Measurements from ENCODE around the gene RCSD1. TPM values are rescaled to one million over a fixed set of nuclear protein-coding genes. Genes with fewer than 3 reads are reported as not detected.

The RCSD1 gene
- total and polyA plus RNA-seq, 7 donors, result 3.9 to 34.2 (median 13.7) TPM

DNA sequence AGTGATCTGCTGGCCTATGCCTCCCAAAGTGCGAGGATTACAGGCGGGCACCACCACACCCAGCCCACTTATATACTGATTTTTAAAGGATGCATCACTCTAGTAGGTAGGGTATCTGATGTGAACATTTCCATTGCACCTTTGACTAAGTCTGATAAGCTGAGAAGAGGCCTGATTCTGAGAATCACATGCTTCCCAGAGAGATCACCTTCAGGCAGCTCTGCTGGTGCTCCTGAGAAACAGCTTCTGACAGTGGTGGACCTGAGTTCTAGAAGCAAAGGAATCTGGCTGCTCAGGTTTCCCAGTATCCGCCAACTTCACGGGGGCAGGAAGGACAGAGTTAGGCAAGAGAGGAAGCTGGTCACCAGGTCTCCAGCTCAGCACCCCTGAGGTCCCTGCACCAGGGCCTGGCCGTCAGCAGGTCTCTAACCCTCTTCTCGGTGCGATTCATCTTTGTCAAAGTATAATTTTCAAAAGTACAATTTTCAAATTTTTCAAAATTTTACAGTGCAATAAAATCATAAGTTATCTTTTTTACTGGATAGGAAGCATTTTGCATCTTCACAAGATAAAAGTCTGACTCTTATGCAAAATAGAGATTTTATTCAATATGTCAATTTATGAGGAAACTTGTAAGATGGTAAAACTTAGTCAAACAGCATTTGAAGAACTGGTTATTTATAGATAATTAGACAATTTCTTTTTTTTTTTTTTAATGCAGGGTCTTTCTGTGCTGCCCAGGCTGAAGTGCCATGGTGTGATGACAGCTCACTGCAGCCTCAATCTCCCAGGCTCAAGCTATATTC lies 65.9 kb downstream of the RCSD1 start:
- TF ChIP-seq, protein P1, sequence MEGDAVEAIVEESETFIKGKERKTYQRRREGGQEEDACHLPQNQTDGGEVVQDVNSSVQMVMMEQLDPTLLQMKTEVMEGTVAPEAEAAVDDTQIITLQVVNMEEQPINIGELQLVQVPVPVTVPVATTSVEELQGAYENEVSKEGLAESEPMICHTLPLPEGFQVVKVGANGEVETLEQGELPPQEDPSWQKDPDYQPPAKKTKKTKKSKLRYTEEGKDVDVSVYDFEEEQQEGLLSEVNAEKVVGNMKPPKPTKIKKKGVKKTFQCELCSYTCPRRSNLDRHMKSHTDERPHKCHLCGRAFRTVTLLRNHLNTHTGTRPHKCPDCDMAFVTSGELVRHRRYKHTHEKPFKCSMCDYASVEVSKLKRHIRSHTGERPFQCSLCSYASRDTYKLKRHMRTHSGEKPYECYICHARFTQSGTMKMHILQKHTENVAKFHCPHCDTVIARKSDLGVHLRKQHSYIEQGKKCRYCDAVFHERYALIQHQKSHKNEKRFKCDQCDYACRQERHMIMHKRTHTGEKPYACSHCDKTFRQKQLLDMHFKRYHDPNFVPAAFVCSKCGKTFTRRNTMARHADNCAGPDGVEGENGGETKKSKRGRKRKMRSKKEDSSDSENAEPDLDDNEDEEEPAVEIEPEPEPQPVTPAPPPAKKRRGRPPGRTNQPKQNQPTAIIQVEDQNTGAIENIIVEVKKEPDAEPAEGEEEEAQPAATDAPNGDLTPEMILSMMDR (IDR thresholded peaks at IDR 0.05), result no peak
- peak; percentile 31 to 46 (median 44) for ATAC-seq
- Histone ChIP-seq H3K4me3 (no peak overlapping the region), H3K9me3 (no peaks in the 10 kb centered on the region), H3K36me3 (ENCODE audit: insufficient read depth in 1 of 2, low read depth in 1 of 2) (peaks cover 0 to 43% of the 10 kb centered on the region in 2 donors), H3K27ac (peak overlapping the region; percentile 42), H3K4me1 (peaks cover 37% of the 10 kb centered on the region), H3K27me3 (ENCODE audit: insufficient read depth in 3 of 3, low read length in 2 of 3) (no peaks in the 10 kb centered on the region)
- intact Hi-C loops (cut with DNase I), result no loop called here
- no peak for DNase-seq
- WGBS, 3 donors, result 65 to 75% (median 65%) methylated on average over 7 of the region's 7 CpGs

DNA sequence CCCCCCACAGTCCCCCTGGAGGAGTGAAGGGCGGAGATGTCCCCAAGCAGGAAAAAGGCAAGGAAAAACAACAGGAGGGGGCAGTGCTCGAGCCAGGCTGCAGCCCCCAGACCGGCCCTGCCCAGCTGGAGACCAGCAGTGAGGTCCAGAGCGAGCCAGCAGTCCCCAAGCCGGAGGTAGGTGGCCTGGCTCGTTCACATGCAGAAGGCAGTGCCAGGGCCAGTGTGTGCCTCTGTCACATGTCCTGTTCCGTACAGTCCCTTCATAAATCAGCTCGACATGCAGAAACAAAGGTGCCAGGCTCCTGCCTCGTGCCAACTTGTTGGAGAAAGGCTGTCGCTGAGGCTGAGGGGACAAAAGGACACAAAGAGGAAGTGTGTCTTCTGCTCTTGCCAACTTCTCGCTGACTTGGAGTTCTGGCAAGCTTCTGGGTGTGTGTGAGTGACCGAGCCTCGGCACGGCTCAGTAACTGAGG lies 67.7 kb downstream of the RCSD1 start:
- DNase-seq, result peak; percentile 73 to 93
- Histone ChIP-seq H3K9me3 (no peaks in the 10 kb centered on the region), H3K4me3 (peak overlapping the region; percentile 21), H3K27ac (peak overlapping the region; percentile 71), H3K27me3 (ENCODE audit: insufficient read depth in 3 of 3, low read length in 2 of 3) (no peaks in the 10 kb centered on the region), H3K4me1 (peaks cover 37% of the 10 kb centered on the region), H3K36me3 (ENCODE audit: insufficient read depth in 1 of 2, low read depth in 1 of 2) (peaks cover 0 to 44% of the 10 kb centered on the region in 2 donors)
- TF ChIP-seq, protein P1 (IDR thresholded peaks at IDR 0.05), result no peak
- ATAC-seq, result peak; percentile 90 to 94 (median 94)
- intact Hi-C loops (cut with DNase I), result no loop called here
- 14 to 20% (median 19%) methylated on average over 14 of the region's 14 CpGs for WGBS, 3 donors

DNA sequence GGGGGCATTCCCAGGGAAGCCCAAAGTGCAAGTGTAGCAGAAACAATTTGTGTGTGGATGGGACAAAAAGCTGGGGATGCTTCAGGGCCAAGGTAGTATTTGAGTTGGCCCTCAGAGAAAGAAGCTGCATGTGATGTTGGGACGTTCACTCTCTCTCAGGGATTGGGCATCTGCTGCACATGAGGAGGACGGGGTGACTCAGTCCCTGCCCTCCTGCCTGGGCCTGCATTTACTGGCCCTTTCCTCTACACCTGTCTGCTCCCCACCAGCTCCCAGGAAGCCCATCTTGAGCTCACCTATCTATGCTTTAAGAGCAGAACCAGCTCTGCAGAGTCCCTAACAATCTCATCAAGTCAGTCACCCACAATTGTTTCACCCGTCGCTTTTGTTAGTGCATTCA lies 68.3 kb downstream of the RCSD1 start:
- DNase-seq (no peak), ATAC-seq (no peak)
- H3K4me3 ChIP-seq, result peak overlapping the region; percentile 21
- WGBS, 3 donors, result 70 to 89% (median 73%) methylated on average over 4 of the region's 4 CpGs
- TF ChIP-seq, protein P1 (IDR thresholded peaks at IDR 0.05), result no peak
- peaks cover 0 to 51% of the 10 kb centered on the region in 2 donors for H3K36me3 ChIP-seq (ENCODE audit: insufficient read depth in 1 of 2, low read depth in 1 of 2)
- no peaks in the 10 kb centered on the region for H3K9me3 ChIP-seq
- H3K4me1 ChIP-seq, result peaks cover 30% of the 10 kb centered on the region
- H3K27ac ChIP-seq, result peak overlapping the region; percentile 71
- intact Hi-C loops (cut with DNase I), result no loop called here
- no peaks in the 10 kb centered on the region for H3K27me3 ChIP-seq (ENCODE audit: insufficient read depth in 3 of 3, low read length in 2 of 3)

DNA sequence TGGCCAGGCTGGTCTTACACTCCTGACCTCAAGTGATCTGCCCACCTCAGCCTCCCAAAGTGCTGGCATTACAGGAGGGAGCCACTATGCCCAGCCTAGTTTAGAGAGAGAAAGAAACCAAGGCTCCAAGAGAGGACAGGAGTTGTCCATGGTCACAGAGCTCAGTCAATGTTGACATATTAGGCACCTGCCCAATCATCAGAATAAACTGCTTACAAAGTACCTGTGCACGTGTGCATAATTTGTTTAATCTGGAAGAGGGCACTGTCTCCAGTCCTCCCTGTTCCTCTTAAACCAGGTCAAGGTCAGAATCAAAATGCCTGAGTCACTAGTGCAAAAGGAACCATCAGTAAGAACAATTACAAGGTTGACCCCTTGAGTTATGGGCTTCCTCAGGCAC lies 71.5 kb downstream of the RCSD1 start:
- Histone ChIP-seq H3K36me3 (ENCODE audit: insufficient read depth in 1 of 2, low read depth in 1 of 2) (peaks cover 0 to 50% of the 10 kb centered on the region in 2 donors), H3K4me1 (peaks cover 16% of the 10 kb centered on the region), H3K4me3 (no peak overlapping the region), H3K27ac (no peak overlapping the region), H3K27me3 (ENCODE audit: insufficient read depth in 3 of 3, low read length in 2 of 3) (no peaks in the 10 kb centered on the region), H3K9me3 (no peaks in the 10 kb centered on the region)
- DNase-seq (no peak), ATAC-seq (no peak)
- WGBS, 3 donors, result 70 to 84% (median 71%) methylated on average over 1 of the region's 1 CpG
- intact Hi-C loops (cut with DNase I), result loop anchor here in 1 of 2 donors (5.0 kb wide), 1 partner anchor 1341 kb away; no protein-coding TSS in a partner anchor
- TF ChIP-seq, protein P1 (IDR thresholded peaks at IDR 0.05), result no peak
